KBM-7 (cell line): ENCODE results near the gene DUSP22.

ENCODE experiments used
- DNase-seq: peaks from one replicate; pipeline ENCODE4 v3.0.0-alpha.2; 2015
- in situ Hi-C: fragments of 300-500 bp; cut with MboI; formaldehyde crosslinking; loops from 2 replicates; pipeline ENCODE4 v1.14.3; 2020; ENCODE audit warnings: low sequenced_read_pairs, low pct_unique_long_range_greater_than_20kb, mixed read lengths

The DUSP22 gene

GRCh38 chr6:307065-307814 lies 15.0 kb downstream of the DUSP22 start:
- DNase-seq: no peak
- in situ Hi-C loops: no loop called here

DNA sequence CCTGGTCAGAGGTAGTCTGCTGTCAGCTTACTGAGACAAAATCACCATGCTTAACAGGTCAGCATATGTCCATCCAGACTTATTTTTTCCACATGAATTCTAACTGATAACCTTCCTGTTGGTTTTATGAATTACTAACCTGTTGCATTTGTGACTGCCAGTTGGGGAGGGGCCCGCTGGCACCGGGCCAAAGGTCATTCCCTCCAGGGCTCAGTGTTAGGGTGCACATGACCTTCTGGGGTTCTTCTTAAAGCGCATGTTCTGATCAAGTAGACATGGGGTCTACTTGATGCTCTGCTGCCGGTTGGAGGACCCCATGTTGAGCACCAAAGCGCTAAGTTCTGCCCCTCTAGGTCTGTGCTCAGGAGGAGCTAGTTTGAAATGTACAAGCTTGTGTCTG lies 15.6 kb downstream of the DUSP22 start:
- no peak for DNase-seq
- in situ Hi-C loops: no loop called here

GRCh38 chr6:308307-308706 lies 16.0 kb downstream of the DUSP22 start:
- in situ Hi-C loops: no loop called here
- DNase-seq: no peak

- in situ Hi-C loops: no loop called here
- DNase-seq: no peak
These were observed 16.5 kb downstream of the DUSP22 start for GRCh38 chr6:308768-309167.

DNA sequence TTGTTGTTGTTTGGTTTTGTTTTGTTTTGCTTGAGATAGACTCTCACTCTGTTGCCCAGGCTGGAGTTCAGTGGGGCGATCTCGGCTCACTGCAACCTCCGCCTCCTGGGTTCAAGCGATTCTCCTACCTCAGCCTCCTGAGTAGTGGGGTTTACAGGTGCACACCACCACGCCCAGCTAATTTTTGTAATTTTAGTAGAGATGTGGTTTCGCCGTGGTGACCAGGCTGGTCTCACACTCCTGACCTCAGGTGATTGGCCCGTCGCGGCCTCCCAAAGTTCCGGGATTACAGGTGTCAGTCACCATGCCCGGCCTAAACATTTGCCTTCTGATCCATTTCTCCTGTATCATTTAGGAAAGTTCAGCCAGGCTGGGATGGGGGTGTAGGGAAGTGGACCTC lies 17.7 kb downstream of the DUSP22 start:
- DNase-seq: no peak
- in situ Hi-C loops: no loop called here

DNA sequence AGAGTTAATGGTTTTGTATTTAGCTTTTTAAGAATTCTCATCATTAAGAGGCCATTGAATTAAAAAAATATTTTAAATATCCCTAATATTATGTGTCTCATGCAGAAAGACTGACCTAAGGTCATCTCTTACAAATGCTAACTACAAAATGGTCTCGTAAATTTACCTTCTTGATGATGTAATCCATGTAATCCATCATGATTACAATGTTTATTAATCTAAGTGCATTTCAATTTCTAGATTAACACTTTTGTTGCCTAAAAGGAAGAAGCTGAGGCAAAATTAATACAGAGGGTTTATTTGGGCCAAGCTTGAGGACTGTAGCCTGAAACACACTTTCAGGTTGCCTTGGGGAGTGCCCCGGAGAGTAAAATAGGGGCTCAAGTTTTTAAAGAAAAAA lies 18.4 kb downstream of the DUSP22 start:
- DNase-seq: no peak
- in situ Hi-C loops: no loop called here

DNA sequence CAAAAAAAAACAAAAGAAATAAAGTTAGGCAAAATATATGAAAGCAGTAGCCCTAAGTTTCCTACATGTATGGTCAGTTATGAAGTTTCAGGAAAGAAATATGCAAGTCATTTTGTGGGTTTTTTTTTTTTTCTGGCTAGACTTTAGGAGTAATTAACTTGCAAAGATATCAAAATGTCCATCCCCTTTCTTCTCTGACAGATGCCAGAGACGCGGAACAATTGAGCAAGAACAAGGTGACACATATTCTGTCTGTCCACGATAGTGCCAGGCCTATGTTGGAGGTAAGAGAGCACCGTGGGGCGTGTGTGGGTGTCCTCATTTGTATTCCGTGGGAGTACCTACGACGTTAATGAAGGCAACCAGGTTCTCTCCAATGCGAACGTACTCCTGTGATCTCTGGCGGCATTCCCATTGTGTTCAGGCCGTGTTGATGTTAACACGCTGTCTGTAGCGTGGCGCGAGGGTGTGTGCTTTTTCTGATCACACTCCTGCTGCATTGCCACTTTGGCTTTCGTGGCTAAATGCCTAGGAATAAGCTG lies 19.5 kb downstream of the DUSP22 start:
- in situ Hi-C loops: no loop called here
- DNase-seq: no peak

- DNase-seq: peak; percentile 81
- in situ Hi-C loops: no loop called here
These were observed 20.8 kb downstream of the DUSP22 start for GRCh38 chr6:313087-313486.

- DNase-seq: no peak
- in situ Hi-C loops: no loop called here
These were observed 21.6 kb downstream of the DUSP22 start for GRCh38 chr6:313917-314316.

GRCh38 chr6:314377-314776 lies 22.1 kb downstream of the DUSP22 start:
- in situ Hi-C loops: no loop called here

GRCh38 chr6:315226-315625 lies 22.9 kb downstream of the DUSP22 start:
- in situ Hi-C loops: no loop called here
- no peak for DNase-seq

More at GRCh38 chr6:314377-314776, 22.1 kb downstream of the DUSP22 start:
- DNase-seq: no peak

GRCh38 chr6:315921-316752 lies 23.9 kb downstream of the DUSP22 start:
- no peak for DNase-seq
- in situ Hi-C loops: no loop called here

DNA sequence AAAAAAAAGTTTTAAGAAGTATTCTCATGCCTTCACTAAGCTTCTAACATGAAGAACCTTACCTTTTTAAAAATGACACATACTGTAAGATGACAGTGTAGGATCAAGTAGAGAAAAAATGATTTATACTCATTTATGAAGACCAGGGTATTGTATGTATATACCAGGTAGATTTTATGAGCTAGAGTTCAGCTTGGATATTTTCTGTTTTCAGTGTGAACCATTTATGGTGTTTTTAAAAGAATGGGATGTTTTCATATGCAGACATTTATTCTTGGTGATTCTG lies 24.4 kb downstream of the DUSP22 start:
- no peak for DNase-seq
- in situ Hi-C loops: no loop called here

DNA sequence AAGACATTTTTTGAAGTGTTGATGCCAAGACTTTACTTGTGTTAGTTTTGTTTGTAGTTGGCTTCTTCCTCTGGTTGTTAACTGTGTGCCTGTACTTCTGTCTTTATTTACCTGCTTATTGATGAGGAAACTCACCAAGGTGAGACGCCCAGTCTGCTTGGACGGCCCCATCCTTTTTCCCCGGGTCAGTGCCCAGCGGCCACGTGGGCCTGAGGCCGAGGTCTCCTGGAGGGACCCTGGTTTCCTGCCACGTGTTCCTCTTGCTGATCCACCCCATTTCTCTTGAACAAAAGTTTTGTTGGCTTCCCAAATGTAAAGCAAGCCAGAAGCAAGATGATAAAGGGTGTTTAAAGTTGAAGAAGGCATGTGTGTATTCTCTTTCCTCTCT lies 24.8 kb downstream of the DUSP22 start:
- DNase-seq: no peak
- in situ Hi-C loops: no loop called here

- in situ Hi-C loops: no loop called here
These were observed 25.3 kb downstream of the DUSP22 start for GRCh38 chr6:317448-318144.

GRCh38 chr6:318243-318890 lies 26.1 kb downstream of the DUSP22 start:
- in situ Hi-C loops: no loop called here
- no peak for DNase-seq

More at GRCh38 chr6:317448-318144, 25.3 kb downstream of the DUSP22 start:
- DNase-seq: no peak

GRCh38 chr6:319177-320131 lies 27.2 kb downstream of the DUSP22 start:
- in situ Hi-C loops: no loop called here
- no peak for DNase-seq

DNA sequence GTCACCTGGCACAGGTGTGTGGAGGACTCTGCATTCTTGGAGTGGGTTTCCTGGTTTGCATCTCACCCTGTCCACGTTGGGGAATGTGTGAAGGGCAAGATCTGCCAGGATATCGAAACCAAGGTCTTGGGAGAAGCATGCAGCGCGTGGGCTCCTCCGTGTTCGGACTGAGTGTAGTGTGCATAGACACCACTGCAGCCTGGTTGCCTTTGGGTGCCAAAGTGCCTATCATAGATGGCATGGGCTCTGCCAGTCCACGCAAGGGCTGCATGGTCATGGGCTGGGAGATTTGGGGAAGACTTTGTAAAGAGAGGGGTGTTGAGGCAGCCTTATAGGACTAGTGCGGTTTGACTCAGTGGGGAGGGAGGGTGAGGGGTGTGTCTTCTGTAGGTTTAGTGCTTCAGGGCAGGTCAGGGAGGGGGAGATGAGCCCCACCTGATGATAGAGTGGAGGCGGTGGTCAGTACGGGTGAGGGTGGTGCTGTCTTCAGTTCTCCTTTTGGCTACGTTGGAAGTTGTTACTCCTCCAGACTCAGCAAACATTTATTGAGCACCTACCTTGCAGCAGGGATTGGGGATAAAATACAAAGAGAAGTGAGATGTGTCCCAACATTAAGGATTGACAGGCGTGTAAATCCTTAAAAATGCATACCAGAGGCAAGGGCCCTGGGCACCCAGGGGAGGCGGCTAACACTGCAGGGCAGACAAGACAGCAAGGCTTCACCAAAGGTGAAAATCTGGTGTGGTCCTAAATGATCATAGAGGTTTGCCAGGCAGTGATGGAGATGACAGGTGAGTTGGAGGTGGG lies 28.3 kb downstream of the DUSP22 start:
- no peak for DNase-seq
- in situ Hi-C loops: no loop called here
